Kidney epithelial cell (primary cell): ENCODE results near the gene SUMO3. TPM values are rescaled to one million over a fixed set of nuclear protein-coding genes. Genes with fewer than 3 reads are reported as not detected.

ENCODE experiments used
- DNase-seq: peaks from one replicate; pipeline ENCODE4 v3.0.0-alpha.2; 2010; ENCODE audit warnings: low read depth
- H3K27me3 ChIP-seq: 2 replicates; pipeline ENCODE4 v1.6.0; 2011; ENCODE audit warnings: low read length; ENCODE audit not compliant: control insufficient read depth, insufficient read depth
- H3K36me3 ChIP-seq: 2 replicates; pipeline ENCODE4 v1.5.1; 2011; ENCODE audit warnings: low read length; ENCODE audit not compliant: control insufficient read depth, insufficient read depth
- H3K4me3 ChIP-seq: 2 replicates; pipeline ENCODE4 v1.5.1; 2011; ENCODE audit warnings: low read depth, mild to moderate bottlenecking, control low read depth, low read length
- CTCF ChIP-seq: IDR thresholded peaks from 2 replicates; pipeline ENCODE4 v1.5.1; 2011; ENCODE audit warnings: mild to moderate bottlenecking, moderate library complexity, low read length, control low read depth, inconsistent platforms; ENCODE audit not compliant: insufficient read depth, poor library complexity, severe bottlenecking
- total RNA-seq: library from RNA; depleted of rRNA; stranded (reverse); fragments of >200 nt; gene quantifications from 2 replicates; pipeline ENCODE4 v1.2.3, GENCODE V29; 2015

The SUMO3 gene
- total RNA-seq, 1 donor from 2014 or later, result 61.7 TPM

GRCh38 chr21:44762221-44763049, 55.4 kb downstream of the SUMO3 start:
- Histone ChIP-seq H3K27me3 (peaks cover 3% of the 10 kb centered on the region), H3K4me3 (no peak overlapping the region), H3K36me3 (no peaks in the 10 kb centered on the region)
- TF ChIP-seq CTCF, result no peak
- no peak for DNase-seq

GRCh38 chr21:44761747-44762208, 56.1 kb downstream of the SUMO3 start:
- Histone ChIP-seq H3K27me3 (peaks cover 3% of the 10 kb centered on the region), H3K4me3 (no peak overlapping the region), H3K36me3 (no peaks in the 10 kb centered on the region)
- TF ChIP-seq CTCF, result no peak
- DNase-seq, result no peak

GRCh38 chr21:44761011-44761729, 56.7 kb downstream of the SUMO3 start:
- H3K27me3 ChIP-seq, result peaks cover 3% of the 10 kb centered on the region
- DNase-seq, result no peak

GRCh38 chr21:44760376-44760775, 57.5 kb downstream of the SUMO3 start:
- DNase-seq, result no peak
- Histone ChIP-seq H3K4me3 (no peak overlapping the region), H3K27me3 (peaks cover 3% of the 10 kb centered on the region), H3K36me3 (no peaks in the 10 kb centered on the region)
- TF ChIP-seq CTCF, result no peak

More at GRCh38 chr21:44761011-44761729, 56.7 kb downstream of the SUMO3 start:
- no peaks in the 10 kb centered on the region for H3K36me3 ChIP-seq
- peak; percentile 43 for TF ChIP-seq CTCF
- H3K4me3 ChIP-seq, result no peak overlapping the region

GRCh38 chr21:44759628-44760285, 58.1 kb downstream of the SUMO3 start:
- no peak overlapping the region for H3K4me3 ChIP-seq
- DNase-seq, result no peak
- peaks cover 3% of the 10 kb centered on the region for H3K27me3 ChIP-seq
- H3K36me3 ChIP-seq, result no peaks in the 10 kb centered on the region
- no peak for TF ChIP-seq CTCF
